GM12801 (cell line): ENCODE measurements around the gene MAB21L3.

Source experiments
- CTCF ChIP-seq: IDR thresholded peaks from one replicate; pipeline ENCODE4 v1.5.1; 2011; ENCODE audit warnings: control low read depth; ENCODE audit not compliant: insufficient read length; ENCODE audit errors: extremely low read depth

The MAB21L3 gene

GRCh38 chr1:116176306-116176789, 65.1 kb downstream of the MAB21L3 start:
- TF ChIP-seq CTCF, result no peak

DNA sequence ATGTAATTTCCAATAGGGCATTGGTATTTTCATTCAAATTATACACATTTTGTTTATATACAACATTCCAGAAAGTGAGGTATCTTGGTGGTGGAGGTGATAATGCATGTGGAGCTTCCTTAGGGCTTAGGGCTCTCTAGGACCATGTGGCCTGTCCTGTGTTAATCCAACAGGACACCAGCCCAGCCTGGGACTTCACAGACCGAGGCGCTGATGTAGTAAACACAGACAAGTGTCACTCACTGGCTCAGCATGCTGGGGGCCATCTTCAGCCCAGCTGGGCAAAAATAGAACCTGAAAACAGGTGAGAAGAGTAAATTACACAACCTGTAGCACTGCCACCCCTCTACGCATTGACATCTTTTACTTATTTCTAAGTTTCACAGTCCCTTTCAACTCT, 66.7 kb downstream of the MAB21L3 start:
- TF ChIP-seq CTCF, result no peak

GRCh38 chr1:116178837-116179236, 67.6 kb downstream of the MAB21L3 start:
- no peak for TF ChIP-seq CTCF

DNA sequence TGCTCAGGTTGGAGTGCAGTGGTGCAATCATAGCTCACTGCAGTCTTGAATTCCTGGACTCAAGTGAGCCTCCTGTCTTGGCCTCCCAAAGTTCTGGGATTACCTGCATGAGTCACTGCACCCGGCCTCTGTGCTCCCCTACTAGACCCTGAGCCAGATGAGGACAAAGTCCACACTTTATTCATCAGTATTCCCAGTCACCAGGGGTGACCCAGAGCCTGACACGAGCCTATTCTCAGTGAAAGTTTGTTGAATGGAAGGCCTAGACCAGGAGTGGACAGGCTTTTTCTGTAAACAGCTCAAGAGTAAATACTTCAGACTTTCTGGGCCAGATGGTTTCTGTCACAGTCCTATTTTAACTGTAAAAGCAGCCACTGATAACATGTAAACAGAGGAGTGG, 68.2 kb downstream of the MAB21L3 start:
- TF ChIP-seq CTCF, result no peak

GRCh38 chr1:116179964-116180363, 68.8 kb downstream of the MAB21L3 start:
- no peak for TF ChIP-seq CTCF

DNA sequence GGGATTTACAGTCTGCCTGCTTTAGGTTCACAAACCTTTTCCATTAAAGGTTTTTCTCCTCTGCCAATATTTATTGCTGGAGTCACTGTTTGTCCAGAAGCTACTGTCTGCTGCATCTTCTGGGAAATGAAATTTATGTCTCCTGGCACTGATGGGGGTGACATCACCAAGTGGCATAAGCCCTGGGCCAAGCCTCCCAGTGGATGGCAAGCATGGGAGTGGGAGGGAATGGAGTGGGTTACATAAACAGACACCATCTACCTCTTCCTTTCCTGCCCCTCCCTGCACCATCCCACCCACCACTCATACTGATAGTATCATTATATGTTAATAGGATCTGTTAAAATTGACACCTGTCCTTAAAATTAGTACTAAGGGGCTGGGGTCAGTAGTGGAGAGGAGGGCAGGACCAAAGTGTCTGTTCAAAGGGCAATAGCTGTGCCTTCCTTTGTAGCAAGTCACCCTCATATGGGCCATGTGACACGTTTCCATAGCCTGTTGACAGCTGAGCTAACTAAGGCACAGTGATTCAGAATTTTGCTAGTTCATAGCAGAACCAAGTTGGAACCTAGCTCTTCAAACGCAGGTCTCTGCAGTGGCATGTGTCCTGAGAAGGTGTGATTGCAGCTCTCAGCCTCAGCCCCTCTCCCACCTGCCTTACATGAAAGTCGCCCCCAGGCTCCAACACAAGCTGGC, 71.0 kb downstream of the MAB21L3 start:
- TF ChIP-seq CTCF, result no peak
